ENCODE measurements around the gene CFAP92.

CFAP92 gene

DNA sequence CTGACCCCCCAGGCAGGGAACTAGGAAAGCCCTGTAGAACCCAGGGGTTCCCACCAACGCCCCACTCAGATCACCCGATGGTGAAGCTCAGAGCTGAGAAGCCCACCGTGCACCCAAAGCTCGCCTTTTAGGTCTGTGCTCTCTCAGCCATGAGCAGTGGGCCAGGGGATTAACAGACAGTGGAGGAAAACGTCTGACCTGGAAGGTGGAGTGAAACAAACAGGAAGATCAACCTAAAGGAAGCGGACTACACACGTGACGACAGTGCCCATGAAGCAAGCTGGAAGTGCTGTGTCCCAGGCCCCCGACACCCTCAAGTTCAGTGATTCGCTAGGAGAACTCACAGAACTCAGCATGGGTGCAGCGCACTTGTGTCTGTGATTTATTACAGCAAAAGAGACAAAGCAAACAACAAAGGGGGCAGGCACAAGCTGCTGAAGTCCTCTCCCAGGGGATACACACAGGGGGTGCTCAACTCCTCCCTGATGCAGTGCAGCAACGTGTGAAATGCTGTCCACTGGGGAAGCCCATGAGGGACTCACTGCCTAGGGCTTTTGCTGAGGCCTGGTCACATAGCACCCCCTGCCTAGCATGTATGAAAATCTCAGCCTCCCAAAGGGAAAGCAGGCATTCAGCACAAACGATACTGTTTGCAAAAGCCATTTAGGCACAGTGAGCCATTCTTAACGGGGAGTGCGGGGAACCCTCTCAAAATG is 43.5 kb downstream of the CFAP92 start:
- H3K27ac ChIP-seq (ENCODE audit: poor library complexity, severe bottlenecking), result no peak overlapping the region
- DNase-seq (ENCODE audit: low spot score), result no peak
- no peak overlapping the region for H3K4me3 ChIP-seq (ENCODE audit: severe bottlenecking)
- no peaks in the 10 kb centered on the region for H3K4me1 ChIP-seq (ENCODE audit: insufficient read depth, poor library complexity, severe bottlenecking)
- ATAC-seq (ENCODE audit: low read depth), result peak; percentile 63; the same call in 2 of the 3 replicates
- H3K27me3 ChIP-seq (ENCODE audit: insufficient read depth, poor library complexity, severe bottlenecking), result no peaks in the 10 kb centered on the region
- H3K9me3 ChIP-seq (ENCODE audit: severe bottlenecking), result no peaks in the 10 kb centered on the region
- H3K36me3 ChIP-seq (ENCODE audit: low read depth), result no peaks in the 10 kb centered on the region
- TF ChIP-seq, protein P1, sequence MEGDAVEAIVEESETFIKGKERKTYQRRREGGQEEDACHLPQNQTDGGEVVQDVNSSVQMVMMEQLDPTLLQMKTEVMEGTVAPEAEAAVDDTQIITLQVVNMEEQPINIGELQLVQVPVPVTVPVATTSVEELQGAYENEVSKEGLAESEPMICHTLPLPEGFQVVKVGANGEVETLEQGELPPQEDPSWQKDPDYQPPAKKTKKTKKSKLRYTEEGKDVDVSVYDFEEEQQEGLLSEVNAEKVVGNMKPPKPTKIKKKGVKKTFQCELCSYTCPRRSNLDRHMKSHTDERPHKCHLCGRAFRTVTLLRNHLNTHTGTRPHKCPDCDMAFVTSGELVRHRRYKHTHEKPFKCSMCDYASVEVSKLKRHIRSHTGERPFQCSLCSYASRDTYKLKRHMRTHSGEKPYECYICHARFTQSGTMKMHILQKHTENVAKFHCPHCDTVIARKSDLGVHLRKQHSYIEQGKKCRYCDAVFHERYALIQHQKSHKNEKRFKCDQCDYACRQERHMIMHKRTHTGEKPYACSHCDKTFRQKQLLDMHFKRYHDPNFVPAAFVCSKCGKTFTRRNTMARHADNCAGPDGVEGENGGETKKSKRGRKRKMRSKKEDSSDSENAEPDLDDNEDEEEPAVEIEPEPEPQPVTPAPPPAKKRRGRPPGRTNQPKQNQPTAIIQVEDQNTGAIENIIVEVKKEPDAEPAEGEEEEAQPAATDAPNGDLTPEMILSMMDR (IDR thresholded peaks at IDR 0.05; ENCODE audit: poor library complexity, severe bottlenecking), result peak; percentile 8

DNA sequence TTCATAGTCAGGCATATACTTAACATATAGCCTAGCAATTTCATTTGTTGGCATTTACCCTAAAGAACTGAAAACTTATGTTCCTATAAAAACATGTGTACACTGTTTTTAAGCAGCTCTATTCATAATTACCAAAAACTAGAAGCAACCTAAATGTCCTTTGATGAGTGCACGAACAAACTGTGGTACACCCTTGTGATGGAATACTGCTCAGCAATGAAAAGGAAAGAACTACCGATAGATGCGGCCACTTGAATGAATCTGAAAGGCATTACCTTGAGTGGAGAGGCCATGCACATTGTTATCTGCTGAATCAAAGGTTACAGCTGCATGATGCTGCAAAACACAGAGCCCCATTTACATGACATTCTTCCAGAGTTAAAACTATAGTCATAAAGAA is 44.7 kb downstream of the CFAP92 start:
- DNase-seq (ENCODE audit: low spot score), result no peak
- Histone ChIP-seq H3K9me3 (ENCODE audit: severe bottlenecking) (no peaks in the 10 kb centered on the region), H3K4me1 (ENCODE audit: insufficient read depth, poor library complexity, severe bottlenecking) (no peaks in the 10 kb centered on the region)

DNA sequence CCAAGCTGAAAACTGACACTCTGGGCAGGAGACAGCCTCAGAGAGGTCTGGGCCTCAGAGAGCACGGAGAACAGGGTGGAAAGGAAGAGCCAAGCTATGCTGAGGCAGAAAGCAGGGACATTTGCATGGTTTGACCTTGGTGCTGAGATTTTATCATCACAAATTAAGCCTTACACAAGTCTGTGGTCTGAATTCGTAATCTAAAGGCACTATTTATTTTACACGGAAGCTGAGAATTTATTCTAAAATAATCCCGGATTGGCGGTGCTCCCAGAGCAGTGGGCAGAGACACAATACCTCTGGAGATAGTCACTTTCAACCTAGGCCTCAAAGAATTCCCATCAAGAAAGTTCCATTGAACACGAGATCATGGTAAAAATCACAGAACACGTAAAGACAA is 47.5 kb downstream of the CFAP92 start:
- Histone ChIP-seq H3K27ac (ENCODE audit: poor library complexity, severe bottlenecking) (no peak overlapping the region), H3K27me3 (ENCODE audit: insufficient read depth, poor library complexity, severe bottlenecking) (no peaks in the 10 kb centered on the region), H3K4me1 (ENCODE audit: insufficient read depth, poor library complexity, severe bottlenecking) (no peaks in the 10 kb centered on the region), H3K9me3 (ENCODE audit: severe bottlenecking) (no peaks in the 10 kb centered on the region), H3K36me3 (ENCODE audit: low read depth) (no peaks in the 10 kb centered on the region), H3K4me3 (ENCODE audit: severe bottlenecking) (no peak overlapping the region)
- DNase-seq (ENCODE audit: low spot score) (no peak), ATAC-seq (ENCODE audit: low read depth) (no peak; the same call in 2 of the 3 replicates)
- TF ChIP-seq, protein P1 (IDR thresholded peaks at IDR 0.05; ENCODE audit: poor library complexity, severe bottlenecking), result no peak

More for the DNA sequence above, 44.7 kb downstream of the CFAP92 start:
- no peak overlapping the region for H3K27ac ChIP-seq (ENCODE audit: poor library complexity, severe bottlenecking)
- no peak overlapping the region for H3K4me3 ChIP-seq (ENCODE audit: severe bottlenecking)
- ATAC-seq (ENCODE audit: low read depth), result no peak
- H3K36me3 ChIP-seq (ENCODE audit: low read depth), result no peaks in the 10 kb centered on the region
- no peaks in the 10 kb centered on the region for H3K27me3 ChIP-seq (ENCODE audit: insufficient read depth, poor library complexity, severe bottlenecking)
- TF ChIP-seq, protein P1 (IDR thresholded peaks at IDR 0.05; ENCODE audit: poor library complexity, severe bottlenecking), result no peak

DNA sequence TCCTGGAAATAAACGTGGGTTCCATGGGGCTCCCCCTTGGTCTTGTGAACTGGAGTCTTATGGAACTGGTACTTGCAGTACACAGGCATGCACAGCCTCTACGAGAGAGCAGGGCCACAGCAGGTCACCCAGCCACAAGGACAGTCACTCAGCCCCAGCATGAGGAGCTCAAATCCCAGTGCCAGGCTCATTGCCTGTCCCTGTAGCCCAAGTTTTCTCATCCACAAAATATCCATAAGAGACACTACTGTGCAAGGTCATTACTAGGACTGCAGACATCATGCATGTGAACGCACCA is 48.0 kb downstream of the CFAP92 start:
- no peaks in the 10 kb centered on the region for H3K4me1 ChIP-seq (ENCODE audit: insufficient read depth, poor library complexity, severe bottlenecking)
- no peak for DNase-seq (ENCODE audit: low spot score)
- ATAC-seq (ENCODE audit: low read depth), result no peak
- no peak overlapping the region for H3K27ac ChIP-seq (ENCODE audit: poor library complexity, severe bottlenecking)
- no peaks in the 10 kb centered on the region for H3K27me3 ChIP-seq (ENCODE audit: insufficient read depth, poor library complexity, severe bottlenecking)
- H3K36me3 ChIP-seq (ENCODE audit: low read depth), result no peaks in the 10 kb centered on the region
- TF ChIP-seq, protein P1 (IDR thresholded peaks at IDR 0.05; ENCODE audit: poor library complexity, severe bottlenecking), result no peak
- no peaks in the 10 kb centered on the region for H3K9me3 ChIP-seq (ENCODE audit: severe bottlenecking)
- H3K4me3 ChIP-seq (ENCODE audit: severe bottlenecking), result no peak overlapping the region

All from RWPE2 (cell line).